Breast epithelium (tissue), 3 donors: Measurements from ENCODE around the gene UBAC2.

Source experiments
- CTCF ChIP-seq, 3 donors: fragments of 450-650 bp; IDR thresholded peaks; one replicate each; pipeline ENCODE4 v1.5.1; 2016 to 2017; ENCODE audit warnings: antibody characterized with exemption in 3 of 3, mild to moderate bottlenecking in 3 of 3, moderate library complexity in 3 of 3
- POLR2A ChIP-seq: fragments of 450-650 bp; IDR thresholded peaks from one replicate; pipeline ENCODE4 v1.6.1; 2016; ENCODE audit warnings: antibody characterized with exemption, mild to moderate bottlenecking, moderate library complexity
- POLR2AphosphoS5 ChIP-seq, 3 donors: sonication (generic); formaldehyde crosslinking; IDR thresholded peaks; one replicate each; pipeline ENCODE4 v1.6.1; 2017; ENCODE audit warnings: antibody characterized with exemption in 3 of 3

DNA sequence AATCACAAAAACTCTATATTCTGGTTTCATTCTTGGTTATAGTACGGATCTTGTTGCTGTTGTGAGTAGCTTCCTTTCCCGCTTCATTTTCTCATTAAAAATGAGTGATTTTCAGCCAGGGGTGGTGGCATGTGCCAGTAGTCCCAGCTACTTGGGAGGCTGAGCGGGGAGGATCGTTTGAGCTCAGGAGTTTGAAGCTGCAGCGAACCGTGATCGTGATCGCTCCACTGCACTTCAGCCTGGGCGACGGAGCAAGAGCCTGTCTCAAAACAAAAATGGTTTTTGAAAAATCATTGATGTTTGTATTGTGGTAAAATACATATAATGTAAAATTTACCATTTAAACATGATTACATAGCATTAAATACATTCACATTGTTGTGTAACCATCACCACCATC lies 229.0 kb downstream of the UBAC2 start:
- TF ChIP-seq CTCF (IDR thresholded peaks at IDR 0.05), result no peak
- TF ChIP-seq POLR2A, result no peak
- TF ChIP-seq POLR2AphosphoS5 (IDR thresholded peaks at IDR 0.05), result no peak
